Uterus (tissue), 4 donors: Measurements from ENCODE around the gene SMAD2. TPM values are rescaled to one million over a fixed set of nuclear protein-coding genes. Genes with fewer than 3 reads are reported as not detected.

Source experiments
- DNase-seq, 2 donors: peaks; one replicate each; pipeline ENCODE4 v3.0.0-alpha.2; 2019 to 2020
- H3K27ac ChIP-seq, 2 donors: fragments of 200-600 bp; sonication (generic); 1 replicate in 1 of 2; 2 replicates in 1 of 2; pipeline ENCODE4 v1.5.1; 2016 to 2018
- H3K27me3 ChIP-seq, 2 donors: fragments of 200-600 bp; sonication (generic); one replicate each; pipeline ENCODE4 v1.5.1; 2018 to 2019; ENCODE audit warnings: control low read depth in 1 of 2
- H3K36me3 ChIP-seq, 2 donors: fragments of 200-600 bp; sonication (generic); one replicate each; pipeline ENCODE4 v1.5.1; 2019; ENCODE audit warnings: control low read depth in 1 of 2
- H3K4me1 ChIP-seq, 2 donors: fragments of 200-600 bp; sonication (generic); one replicate each; pipeline ENCODE4 v1.5.1; 2018 to 2019; ENCODE audit warnings: control low read depth in 1 of 2
- H3K4me3 ChIP-seq, 2 donors: fragments of 200-600 bp; sonication (generic); 1 replicate in 1 of 2; 2 replicates in 1 of 2; pipeline ENCODE4 v1.5.1; 2018 to 2019; ENCODE audit warnings: mild to moderate bottlenecking in 1 of 2
- H3K9me3 ChIP-seq, 2 donors: fragments of 200-600 bp; sonication (generic); one replicate each; pipeline ENCODE4 v1.5.1; 2019; ENCODE audit warnings: control low read depth in 1 of 2
- POLR2A ChIP-seq, 2 donors: fragments of 450-650 bp; IDR thresholded peaks; one replicate each; pipeline ENCODE4 v1.6.1; 2016; ENCODE audit warnings: antibody characterized with exemption in 2 of 2, mild to moderate bottlenecking in 1 of 2, moderate library complexity in 1 of 2
- intact Hi-C: fragments of 100-400 bp; cut with DNase I; formaldehyde crosslinking; loops from one replicate; pipeline ENCODE4 v1.15.1; 2023; ENCODE audit warnings: low total_unique reads
- total RNA-seq, 4 donors: library from RNA; depleted of rRNA in 3 of 4; stranded (reverse); fragments of >200 nt in 3 of 4; gene quantifications; one replicate each; pipeline versions ENCODE4 v1.1.0 to v1.2.4, GENCODE V29; 2014 to 2023
- TF ChIP-seq, protein P1 (sequence below), 4 experiments: fragments of 200-600 bp in 2 of 4; fragments of 450-650 bp in 2 of 4; sonication (generic) in 2 of 4; IDR thresholded peaks; one replicate each; pipeline ENCODE4 v1.5.1; 2016 to 2019; ENCODE audit warnings: antibody characterized with exemption in 4 of 4, mild to moderate bottlenecking in 2 of 4, moderate library complexity in 1 of 4
- donor health status: DM: yes; HTN: yes; CAD: no.

SMAD2 gene
- total RNA-seq, 4 donors from 2014 or later, result 107 to 237 (median 142) TPM

DNA sequence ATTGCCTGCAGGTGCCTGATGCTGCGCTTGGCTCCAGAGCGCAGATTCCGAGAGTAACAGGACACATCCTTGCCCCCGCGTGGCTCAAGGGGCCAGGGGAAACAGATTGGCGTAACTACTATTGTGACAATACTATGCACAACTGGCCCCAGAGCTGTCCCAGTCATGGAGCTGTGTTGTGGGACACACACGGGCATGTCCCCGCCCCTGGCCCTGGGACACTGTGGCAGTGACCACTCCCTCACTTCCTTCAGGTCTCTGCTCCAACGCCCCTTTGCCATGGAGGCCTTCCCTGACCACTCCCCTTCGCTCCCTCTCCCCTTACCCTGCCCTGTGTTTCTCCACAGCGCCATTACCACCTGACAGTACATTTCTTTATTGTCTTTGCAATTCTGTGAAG lies 132.1 kb downstream of the SMAD2 start:
- Histone ChIP-seq H3K4me3 (no peak overlapping the region), H3K27ac (no peak overlapping the region), H3K4me1 (no peaks in the 10 kb centered on the region), H3K36me3 (no peaks in the 10 kb centered on the region), H3K27me3 (no peaks in the 10 kb centered on the region), H3K9me3 (no peaks in the 10 kb centered on the region)
- TF ChIP-seq, protein P1, sequence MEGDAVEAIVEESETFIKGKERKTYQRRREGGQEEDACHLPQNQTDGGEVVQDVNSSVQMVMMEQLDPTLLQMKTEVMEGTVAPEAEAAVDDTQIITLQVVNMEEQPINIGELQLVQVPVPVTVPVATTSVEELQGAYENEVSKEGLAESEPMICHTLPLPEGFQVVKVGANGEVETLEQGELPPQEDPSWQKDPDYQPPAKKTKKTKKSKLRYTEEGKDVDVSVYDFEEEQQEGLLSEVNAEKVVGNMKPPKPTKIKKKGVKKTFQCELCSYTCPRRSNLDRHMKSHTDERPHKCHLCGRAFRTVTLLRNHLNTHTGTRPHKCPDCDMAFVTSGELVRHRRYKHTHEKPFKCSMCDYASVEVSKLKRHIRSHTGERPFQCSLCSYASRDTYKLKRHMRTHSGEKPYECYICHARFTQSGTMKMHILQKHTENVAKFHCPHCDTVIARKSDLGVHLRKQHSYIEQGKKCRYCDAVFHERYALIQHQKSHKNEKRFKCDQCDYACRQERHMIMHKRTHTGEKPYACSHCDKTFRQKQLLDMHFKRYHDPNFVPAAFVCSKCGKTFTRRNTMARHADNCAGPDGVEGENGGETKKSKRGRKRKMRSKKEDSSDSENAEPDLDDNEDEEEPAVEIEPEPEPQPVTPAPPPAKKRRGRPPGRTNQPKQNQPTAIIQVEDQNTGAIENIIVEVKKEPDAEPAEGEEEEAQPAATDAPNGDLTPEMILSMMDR (IDR thresholded peaks at IDR 0.05), result no peak
- TF ChIP-seq POLR2A (IDR thresholded peaks at IDR 0.05), result no peak
- intact Hi-C loops, result no loop called here
- DNase-seq, result no peak

DNA sequence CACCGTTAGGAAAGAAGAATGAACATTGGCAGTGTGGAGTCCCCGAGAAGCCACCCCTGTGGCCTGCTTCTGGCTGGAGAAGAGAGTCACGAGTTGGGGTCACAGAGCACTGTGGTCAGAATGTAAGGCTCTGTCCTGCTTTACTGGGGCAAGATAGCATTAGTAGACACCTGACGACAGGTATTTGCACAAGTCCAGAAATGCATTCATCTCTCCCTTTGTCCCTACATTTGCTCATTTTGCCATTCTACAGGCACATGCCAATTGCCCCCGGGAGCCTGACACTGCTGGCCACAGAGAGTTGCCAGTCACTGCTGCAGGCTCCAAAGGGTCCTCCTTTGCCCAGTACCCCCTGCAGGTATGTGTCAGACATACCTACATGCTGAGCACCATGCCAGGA lies 133.3 kb downstream of the SMAD2 start:
- Histone ChIP-seq H3K4me3 (no peak overlapping the region), H3K4me1 (no peaks in the 10 kb centered on the region), H3K27me3 (no peaks in the 10 kb centered on the region), H3K36me3 (no peaks in the 10 kb centered on the region), H3K9me3 (no peaks in the 10 kb centered on the region), H3K27ac (no peak overlapping the region)
- DNase-seq, result no peak
- intact Hi-C loops, result no loop called here
- TF ChIP-seq POLR2A (IDR thresholded peaks at IDR 0.05), result no peak
- TF ChIP-seq, protein P1 (IDR thresholded peaks at IDR 0.05), result no peak

DNA sequence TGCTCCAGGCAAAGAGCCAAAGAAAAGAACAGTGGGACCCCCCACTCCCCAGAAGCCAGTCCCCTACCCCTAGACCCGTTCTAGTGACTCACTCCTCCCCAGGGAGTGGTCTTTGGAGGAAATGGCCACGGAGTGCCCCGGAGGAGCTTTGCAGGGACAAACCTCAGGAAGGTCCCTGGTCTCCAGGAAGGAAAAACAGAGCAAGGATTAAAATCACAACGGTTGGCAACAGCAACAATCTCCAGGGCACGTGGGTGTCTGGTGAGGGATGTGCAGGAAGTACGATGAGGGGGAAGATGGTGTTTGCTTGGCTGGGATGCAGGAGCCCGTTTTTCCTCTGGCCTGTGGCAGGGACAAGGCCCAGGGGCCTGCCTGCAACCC lies 135.0 kb downstream of the SMAD2 start:
- Histone ChIP-seq H3K27me3 (no peaks in the 10 kb centered on the region), H3K4me1 (no peaks in the 10 kb centered on the region), H3K4me3 (no peak overlapping the region), H3K36me3 (no peaks in the 10 kb centered on the region), H3K9me3 (no peaks in the 10 kb centered on the region), H3K27ac (no peak overlapping the region)
- DNase-seq, result no peak
- intact Hi-C loops, result no loop called here
- TF ChIP-seq, protein P1 (IDR thresholded peaks at IDR 0.05), result no peak

DNA sequence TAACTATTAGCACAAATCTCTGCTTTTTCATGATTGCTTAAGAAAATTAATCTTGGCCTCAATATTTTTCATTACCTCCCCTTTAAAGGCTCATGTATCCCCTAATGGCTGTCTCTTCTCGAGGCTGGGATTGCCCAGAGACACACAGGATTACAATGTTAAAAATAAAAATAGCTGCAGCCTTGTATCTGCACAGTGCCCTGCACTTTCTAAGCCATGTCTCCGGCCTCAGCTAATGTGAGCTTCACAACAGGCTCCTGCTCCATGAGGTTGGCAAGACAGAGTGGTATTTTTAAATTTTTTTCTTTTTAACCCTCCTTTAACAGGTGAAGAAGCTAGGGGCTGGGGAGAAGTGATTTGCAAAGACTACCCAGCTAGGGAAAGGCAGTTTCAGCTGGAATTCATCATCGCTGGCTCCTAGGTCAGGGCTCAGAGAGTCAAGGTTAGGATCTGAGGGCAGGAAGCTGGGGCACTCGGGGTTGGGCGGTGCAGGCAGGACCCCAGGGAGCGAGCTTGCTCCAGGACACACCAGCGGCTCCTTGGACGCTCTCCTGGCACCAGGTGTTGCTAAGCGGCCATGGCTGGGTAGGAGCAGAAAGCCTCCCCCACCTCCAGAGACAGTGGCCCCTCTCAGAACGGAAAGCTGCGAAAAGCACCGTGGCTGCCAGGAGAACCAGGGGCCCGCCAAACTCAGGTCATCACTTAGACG lies 135.6 kb downstream of the SMAD2 start:
- H3K4me3 ChIP-seq, result no peak overlapping the region
- intact Hi-C loops, result no loop called here

DNA sequence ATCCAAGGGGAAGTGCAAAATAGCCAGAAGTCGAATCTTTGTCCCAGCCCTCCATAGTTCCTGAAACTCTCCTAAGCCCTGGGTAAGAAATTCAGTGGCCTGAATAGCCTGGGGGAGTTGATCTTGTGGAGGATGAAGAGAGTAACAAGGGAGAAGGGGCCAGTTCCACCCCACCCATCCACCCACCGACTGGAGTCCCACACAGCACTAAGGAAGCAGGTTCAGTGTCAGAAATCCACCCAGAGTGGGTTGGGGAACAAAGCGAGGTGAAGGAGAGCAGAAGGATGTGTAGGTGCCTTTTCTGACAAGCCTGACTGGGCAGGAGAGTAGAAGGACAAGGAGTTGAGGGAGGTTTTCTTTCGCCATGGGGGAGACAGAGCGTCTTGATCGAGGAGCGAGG lies 136.8 kb downstream of the SMAD2 start:
- TF ChIP-seq POLR2A (IDR thresholded peaks at IDR 0.05), result no peak
- TF ChIP-seq, protein P1 (IDR thresholded peaks at IDR 0.05), result no peak
- no peaks in the 10 kb centered on the region for H3K9me3 ChIP-seq
- intact Hi-C loops, result no loop called here

More for the DNA sequence above, 135.6 kb downstream of the SMAD2 start:
- TF ChIP-seq, protein P1 (IDR thresholded peaks at IDR 0.05), result no peak
- no peak for TF ChIP-seq POLR2A (IDR thresholded peaks at IDR 0.05)
- no peaks in the 10 kb centered on the region for H3K4me1 ChIP-seq
- H3K27ac ChIP-seq, result no peak overlapping the region
- no peak for DNase-seq
- H3K27me3 ChIP-seq, result no peaks in the 10 kb centered on the region
- H3K36me3 ChIP-seq, result no peaks in the 10 kb centered on the region
- H3K9me3 ChIP-seq, result no peaks in the 10 kb centered on the region

More for the DNA sequence above, 136.8 kb downstream of the SMAD2 start:
- no peak for DNase-seq
- no peak overlapping the region for H3K4me3 ChIP-seq
- no peaks in the 10 kb centered on the region for H3K36me3 ChIP-seq
- no peaks in the 10 kb centered on the region for H3K4me1 ChIP-seq
- H3K27me3 ChIP-seq, result no peaks in the 10 kb centered on the region
- no peak overlapping the region for H3K27ac ChIP-seq
